Superior temporal gyrus (tissue), 1 donor: ENCODE measurements around the gene MTA1.
A peak's percentile ranks its signal among the peaks of the same experiment; 100 is the strongest.

Experiments
- DNase-seq: peaks from one replicate; pipeline ENCODE4 v3.0.0-alpha.2; 2016; ENCODE audit errors: extremely low spot score

MTA1 gene

GRCh38 chr14:105423488-105424195 is 4.0 kb downstream of the MTA1 start:
- DNase-seq, result no peak

GRCh38 chr14:105424861-105425260 is 5.2 kb downstream of the MTA1 start:
- no peak for DNase-seq

- DNase-seq, result no peak
Measured at GRCh38 chr14:105425823-105426247, 6.2 kb downstream of the MTA1 start.

- DNase-seq, result no peak
Measured at GRCh38 chr14:105426416-105427130, 6.9 kb downstream of the MTA1 start.

GRCh38 chr14:105427412-105427811 is 7.8 kb downstream of the MTA1 start:
- no peak for DNase-seq

- no peak for DNase-seq
Measured at GRCh38 chr14:105427936-105428485, 8.4 kb downstream of the MTA1 start.

- no peak for DNase-seq
Measured at GRCh38 chr14:105430042-105430441, 10.4 kb downstream of the MTA1 start.

- peak; percentile 39 for DNase-seq
Measured at GRCh38 chr14:105430565-105430964, 10.9 kb downstream of the MTA1 start.

- no peak for DNase-seq
Measured at GRCh38 chr14:105431256-105431655, 11.6 kb downstream of the MTA1 start.

GRCh38 chr14:105432657-105433056 is 13.0 kb downstream of the MTA1 start:
- no peak for DNase-seq

- DNase-seq, result no peak
Measured at GRCh38 chr14:105433161-105433605, 13.6 kb downstream of the MTA1 start.

GRCh38 chr14:105436402-105436801 is 16.8 kb downstream of the MTA1 start:
- DNase-seq, result no peak

GRCh38 chr14:105436891-105437722 is 17.5 kb downstream of the MTA1 start:
- no peak for DNase-seq

GRCh38 chr14:105437723-105438500 is 18.3 kb downstream of the MTA1 start:
- DNase-seq, result no peak

- DNase-seq, result no peak
Measured at GRCh38 chr14:105439179-105439578, 19.6 kb downstream of the MTA1 start.

- no peak for DNase-seq
Measured at GRCh38 chr14:105439710-105440553, 20.3 kb downstream of the MTA1 start.

GRCh38 chr14:105440554-105440900 is 20.9 kb downstream of the MTA1 start:
- no peak for DNase-seq

- no peak for DNase-seq
Measured at GRCh38 chr14:105440992-105441391, 21.4 kb downstream of the MTA1 start.

- no peak for DNase-seq
Measured at GRCh38 chr14:105442125-105442524, 22.5 kb downstream of the MTA1 start.

- no peak for DNase-seq
Measured at GRCh38 chr14:105442834-105443233, 23.2 kb downstream of the MTA1 start.
